HCEC 1CT (cell line): Measurements from ENCODE around the gene FOSL2.

Experiments
- DNase-seq: peaks from one replicate; pipeline ENCODE4 v3.0.0-alpha.2; 2017

The FOSL2 gene

GRCh38 chr2:28392297-28393113 is at the start of gene FOSL2:
FOSL2 (plus strand) TSS chr2:28392858; CDS start chr2:28393721, 863 bp downstream.
- DNase-seq, result peak; percentile 99

DNA sequence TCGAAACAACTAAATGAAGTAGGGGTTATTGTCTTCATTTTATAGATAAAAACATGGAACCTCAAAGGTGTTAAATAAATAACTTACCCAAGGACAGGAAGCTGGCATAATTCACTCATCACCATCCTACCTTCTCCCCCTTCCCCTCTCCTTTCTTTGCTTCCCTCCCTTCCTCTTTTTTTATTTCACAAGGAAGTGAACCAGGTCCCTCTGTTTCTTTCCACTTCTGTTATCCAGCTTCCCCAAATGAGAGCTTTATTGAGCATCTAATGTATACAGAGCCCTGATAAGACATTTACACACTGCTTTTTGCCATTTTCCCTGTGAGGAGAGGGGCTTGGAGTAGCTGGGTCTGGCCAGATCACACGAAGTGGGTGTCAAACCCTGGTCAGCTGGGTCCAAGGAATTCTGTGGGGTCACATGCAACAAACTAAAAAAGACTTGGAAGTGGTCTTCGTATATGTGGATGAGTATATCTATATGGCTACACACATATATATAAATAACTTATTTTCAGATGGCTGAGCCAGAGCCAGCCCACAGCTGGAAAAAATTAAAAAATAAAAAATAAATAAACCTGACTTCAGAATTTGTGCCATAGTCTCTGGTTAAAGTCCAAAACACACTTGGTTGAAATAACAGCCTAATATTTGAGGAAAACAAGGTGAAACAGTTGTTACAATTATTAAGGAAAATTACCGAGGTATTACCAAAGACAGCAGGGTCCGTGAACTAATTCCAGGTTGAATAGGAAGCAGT is 49.3 kb upstream of the FOSL2 start:
- DNase-seq, result no peak

DNA sequence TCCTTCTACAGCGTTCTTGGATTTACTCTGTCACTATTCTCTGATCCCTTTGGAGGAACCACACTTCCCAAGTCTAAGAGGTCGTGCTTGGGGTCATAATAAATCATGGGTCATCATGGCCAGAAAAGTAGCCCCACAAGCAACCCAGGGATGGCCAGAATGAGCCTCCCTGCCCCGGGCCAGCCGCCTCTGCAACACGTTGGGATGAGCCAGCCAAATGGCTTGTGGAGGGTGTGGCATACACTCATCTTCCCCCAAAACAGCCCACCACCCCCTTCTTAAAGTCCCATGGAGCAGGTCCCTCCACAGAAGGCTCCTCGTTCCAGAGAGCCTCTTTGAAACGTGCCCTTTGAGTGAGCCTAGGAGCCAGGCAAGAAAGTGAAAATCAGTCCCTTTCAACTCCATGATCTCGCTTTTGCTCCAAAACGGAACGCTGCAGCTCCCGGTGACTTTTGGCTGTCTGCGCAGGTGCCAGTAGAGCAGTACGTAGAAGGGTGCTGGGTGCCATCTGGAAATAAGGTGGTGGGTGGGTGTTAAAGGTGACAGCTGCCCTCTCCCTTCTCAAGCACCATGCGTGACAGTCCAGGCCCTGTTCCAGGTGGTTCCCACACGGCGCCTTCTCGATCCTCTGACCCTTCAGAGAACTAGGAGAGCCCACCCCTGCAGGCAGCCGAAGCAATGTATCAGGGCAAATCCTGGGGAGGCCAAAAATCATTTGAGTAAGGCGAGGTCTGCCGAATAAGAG is 48.5 kb upstream of the FOSL2 start:
- DNase-seq, result no peak

- DNase-seq, result no peak
These were observed 47.8 kb upstream of the FOSL2 start for GRCh38 chr2:28344756-28345373.

DNA sequence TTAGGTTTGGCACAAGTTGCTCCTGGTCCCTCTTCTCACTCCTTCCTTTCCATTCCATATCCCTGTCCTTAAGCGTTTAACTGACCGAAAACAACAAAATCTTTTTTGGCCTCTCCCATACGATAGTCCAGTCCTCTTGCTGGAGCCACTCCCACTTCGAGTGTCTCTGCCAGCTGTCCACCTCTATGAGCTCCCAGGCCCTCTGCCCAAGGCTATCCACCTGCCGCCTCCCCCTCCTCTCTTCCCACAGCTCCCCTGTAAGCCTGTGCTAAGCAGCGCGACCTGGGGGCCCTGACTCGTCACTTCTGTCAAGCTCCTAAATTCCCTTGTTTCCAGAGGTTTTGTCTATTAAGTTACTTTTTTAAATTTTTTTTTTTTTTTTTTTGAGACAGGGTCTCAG is 47.0 kb upstream of the FOSL2 start:
- no peak for DNase-seq

DNA sequence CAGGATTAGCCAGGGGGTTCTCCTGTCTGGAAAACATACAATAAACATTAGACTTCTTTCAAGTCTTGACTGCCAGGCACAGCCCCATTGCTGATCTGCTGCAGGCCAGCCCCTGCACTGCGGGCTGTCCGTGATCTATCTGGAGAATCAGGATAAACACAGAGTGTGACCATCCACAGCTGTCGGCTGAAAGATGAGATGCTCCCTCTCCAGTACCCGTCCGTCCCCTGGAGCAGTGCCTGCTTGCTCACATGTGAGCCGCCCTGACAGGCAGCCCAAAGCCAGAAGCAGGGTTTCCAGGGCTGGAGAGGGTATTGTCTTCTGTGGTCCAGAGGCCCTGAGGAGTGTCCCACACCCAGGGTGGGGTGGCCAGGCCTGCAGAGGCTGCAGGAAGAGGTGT is 46.1 kb upstream of the FOSL2 start:
- DNase-seq, result peak; percentile 52

GRCh38 chr2:28347193-28347592 is 45.5 kb upstream of the FOSL2 start:
- DNase-seq, result no peak

DNA sequence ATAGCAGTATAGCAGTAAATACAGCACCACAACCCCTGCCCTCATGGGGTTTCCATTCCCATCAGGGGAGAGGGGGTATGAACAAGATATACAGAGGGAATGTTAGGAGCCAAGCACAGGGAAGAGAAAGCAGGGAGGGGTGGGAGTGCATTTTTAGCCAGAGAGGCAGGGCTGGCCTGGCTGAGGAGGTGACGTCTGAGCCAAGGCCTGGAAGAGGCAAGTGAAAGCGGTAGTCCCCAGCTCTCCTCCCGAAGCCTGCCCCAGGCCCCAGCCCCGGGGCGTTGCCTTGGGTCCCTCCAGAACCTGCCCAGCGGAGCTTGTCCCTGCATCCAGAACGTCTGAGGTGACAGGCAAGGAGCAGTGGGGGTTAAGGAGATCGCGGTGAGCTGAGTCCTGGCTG is 45.1 kb upstream of the FOSL2 start:
- DNase-seq, result no peak

DNA sequence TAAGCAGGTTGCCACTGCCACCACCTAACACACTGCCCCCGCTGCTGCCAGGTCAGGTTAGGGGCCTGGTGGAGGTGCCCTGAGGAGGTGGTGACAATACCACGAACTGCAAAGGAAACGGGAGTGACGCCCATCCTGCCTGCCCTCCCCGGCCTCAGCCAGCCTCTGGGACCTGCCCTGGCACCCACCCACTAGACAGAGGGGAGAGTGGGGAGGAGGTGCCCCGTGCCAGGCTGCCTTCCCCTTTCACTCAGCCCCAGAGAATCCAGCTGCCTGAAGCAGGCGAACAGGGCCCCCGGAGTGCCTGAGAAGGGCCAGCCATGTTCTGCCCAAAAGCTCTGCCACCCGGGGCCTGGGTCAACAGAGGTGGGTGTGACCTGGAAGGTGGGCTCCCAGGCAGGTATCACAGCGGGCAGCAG is 44.5 kb upstream of the FOSL2 start:
- DNase-seq, result no peak

DNA sequence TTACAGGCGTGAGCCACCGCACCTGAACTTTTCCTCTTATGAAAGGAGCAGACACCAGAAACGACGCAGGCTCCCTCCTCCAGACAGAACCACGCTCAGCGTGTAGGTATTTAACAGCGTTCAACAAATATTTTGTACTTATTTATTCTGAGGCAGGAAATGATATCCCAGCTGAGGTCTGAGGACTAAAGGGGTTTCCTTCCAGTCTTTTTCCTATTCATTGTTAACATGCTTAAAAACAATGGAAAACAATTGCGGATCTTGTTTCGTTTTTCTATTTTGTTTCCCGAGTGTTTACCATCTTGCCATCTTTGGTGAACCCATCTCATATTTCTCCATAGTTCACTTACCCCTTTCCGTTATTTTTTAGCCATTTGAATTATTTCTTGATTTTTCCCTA is 43.7 kb upstream of the FOSL2 start:
- DNase-seq, result no peak

GRCh38 chr2:28349546-28350165 is 43.0 kb upstream of the FOSL2 start:
- no peak for DNase-seq

DNA sequence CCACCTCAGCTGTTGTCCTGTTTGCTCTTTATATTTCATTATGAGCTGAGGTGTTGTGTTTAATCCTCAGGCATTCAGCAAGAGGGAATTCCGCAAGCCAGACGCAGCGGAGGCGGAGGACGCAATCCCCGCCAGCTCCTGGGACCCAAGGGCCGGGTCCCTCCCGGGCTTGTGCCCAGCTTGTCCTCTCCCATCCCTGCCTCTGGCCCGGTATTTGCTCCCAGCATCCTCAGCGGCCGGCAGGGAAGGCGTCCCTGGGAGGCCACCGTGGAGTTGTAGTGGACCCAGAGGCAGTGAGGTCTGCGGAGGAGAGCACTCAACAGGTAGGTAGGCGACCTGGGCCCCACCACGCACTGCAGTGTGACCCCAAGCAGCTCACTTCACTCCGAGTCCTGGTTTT is 42.5 kb upstream of the FOSL2 start:
- no peak for DNase-seq

DNA sequence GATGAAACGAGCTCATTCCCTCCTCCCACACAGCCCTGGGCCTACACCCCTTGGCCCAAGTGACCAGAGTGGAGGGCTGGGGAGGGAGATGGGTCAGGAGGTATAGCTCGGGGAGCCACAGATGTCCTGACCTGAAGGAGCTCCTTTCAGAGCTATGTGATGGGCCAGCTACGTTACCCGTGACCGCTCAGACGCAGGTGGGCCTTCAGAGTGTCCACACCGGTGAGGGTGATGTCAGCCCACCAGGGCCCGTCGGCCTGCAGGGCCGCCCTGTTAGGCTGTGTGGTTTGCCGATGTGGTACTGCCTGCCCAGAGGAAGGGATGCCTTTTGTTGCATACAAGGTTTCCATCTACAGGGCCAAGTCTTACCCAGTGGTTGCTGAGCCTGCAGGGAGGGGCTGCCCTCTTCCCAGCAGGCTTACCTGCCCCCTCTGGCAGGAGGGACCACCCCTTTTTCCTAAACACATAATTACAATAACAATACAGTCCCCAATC is 41.8 kb upstream of the FOSL2 start:
- no peak for DNase-seq

GRCh38 chr2:28351621-28352020 is 41.0 kb upstream of the FOSL2 start:
- DNase-seq, result no peak

DNA sequence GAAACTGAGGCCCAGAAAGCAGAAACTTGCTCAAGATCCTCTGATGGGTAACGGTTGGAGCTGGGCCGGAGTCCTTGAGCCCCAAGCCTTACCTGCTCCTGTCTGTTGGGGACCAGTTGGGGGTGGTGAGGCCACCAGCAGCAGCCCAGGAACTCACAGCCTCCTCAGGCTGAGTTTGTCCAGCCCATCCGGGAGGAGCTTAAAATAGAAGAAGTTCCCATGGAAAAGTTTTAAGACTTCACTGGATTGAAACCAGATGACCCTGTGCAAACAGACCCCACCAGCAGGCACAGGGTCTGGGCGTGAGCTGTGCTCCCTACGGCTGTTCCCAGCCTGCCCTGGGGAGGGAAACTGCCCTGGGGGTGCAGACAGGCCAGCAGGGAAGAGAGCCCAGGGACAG is 40.6 kb upstream of the FOSL2 start:
- DNase-seq, result no peak

DNA sequence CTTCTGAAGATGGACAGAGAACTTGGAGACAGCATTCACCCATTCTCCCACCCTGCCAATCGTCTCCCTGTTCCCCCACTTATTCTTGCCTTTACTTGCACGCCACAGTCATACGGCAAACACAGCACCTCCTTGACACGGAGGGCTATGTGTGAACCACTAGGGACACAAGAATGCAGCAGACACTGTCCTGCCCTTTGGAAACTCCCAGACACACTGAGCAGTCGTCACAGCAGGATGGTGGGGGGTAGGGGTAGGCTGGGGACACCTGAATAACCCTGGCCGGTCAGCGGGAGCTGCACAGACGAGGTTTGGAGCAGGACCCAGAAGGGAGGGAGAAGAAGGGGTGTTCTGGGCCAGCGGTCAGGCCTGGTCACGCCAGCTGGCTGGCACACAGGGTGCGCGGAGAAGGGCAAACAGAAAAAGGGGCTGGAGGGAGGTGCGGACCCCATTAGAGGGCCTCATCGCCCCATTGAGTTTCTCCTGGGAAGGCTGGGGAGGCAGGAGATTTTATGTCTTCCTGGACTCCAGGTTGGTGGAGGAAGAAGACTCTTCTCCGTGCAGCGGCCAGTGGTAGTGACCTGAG is 40.0 kb upstream of the FOSL2 start:
- DNase-seq, result no peak

- no peak for DNase-seq
These were observed 37.6 kb upstream of the FOSL2 start for GRCh38 chr2:28354920-28355520.

- no peak for DNase-seq
These were observed 37.0 kb upstream of the FOSL2 start for GRCh38 chr2:28355521-28356094.

GRCh38 chr2:28356095-28356911 is 36.4 kb upstream of the FOSL2 start:
- peak; percentile 55 for DNase-seq

- no peak for DNase-seq
These were observed 35.6 kb upstream of the FOSL2 start for GRCh38 chr2:28357055-28357454.
